PC-9 (cell line): Measurements from ENCODE around the gene CD247. TPM values are rescaled to one million over a fixed set of nuclear protein-coding genes. Genes with fewer than 3 reads are reported as not detected.

ENCODE experiments used
- BruUV-seq: library from RNA; stranded (reverse); fragments of 400-500 nt; replicated peaks from 2 replicates; lab custom pipeline; 2021; lab: Mats Ljungman, UMichigan
- CTCF ChIA-PET: fragments of 300-600 bp; sonication (Branson Sonifier 250); formaldehyde crosslinking; loops from one replicate; lab custom pipeline; 2022; ENCODE audit warnings: antibody characterized with exemption; lab: Charles Lee
- POLR2A ChIA-PET: fragments of 300-600 bp; sonication (Branson Sonifier 250); formaldehyde crosslinking; loops from one replicate; lab custom pipeline; 2022; ENCODE audit warnings: antibody characterized with exemption; ENCODE audit not compliant: unreplicated experiment; lab: Charles Lee
- DNase-seq, 2 experiments: peaks; one replicate each; pipeline versions ENCODE4 v3.0.0 to v3.0.0-alpha.2; 2015 to 2022; ENCODE audit warnings: mixed read lengths in 1 of 2
- H2AFZ ChIP-seq: fragments of 200-600 bp; sonication (generic); 2 replicates; pipeline ENCODE4 v1.8.1; 2017; ENCODE audit warnings: antibody characterized with exemption
- H3F3A ChIP-seq: fragments of 200-600 bp; sonication (generic); 2 replicates; pipeline ENCODE4 v1.8.1; 2017; ENCODE audit warnings: antibody characterized with exemption, mild to moderate bottlenecking, low read depth; ENCODE audit not compliant: insufficient read depth
- H3K27ac ChIP-seq: fragments of 200-600 bp; sonication (generic); 2 replicates; pipeline ENCODE4 v1.6.1; 2016; ENCODE audit warnings: mixed run types
- H3K27me3 ChIP-seq: fragments of 200-600 bp; sonication (generic); 2 replicates; pipeline ENCODE4 v1.6.1; 2016; ENCODE audit warnings: low read depth, mixed run types; ENCODE audit not compliant: insufficient read depth
- H3K36me3 ChIP-seq: fragments of 200-600 bp; sonication (generic); 2 replicates; pipeline ENCODE4 v1.6.1; 2016; ENCODE audit warnings: low read depth, mixed run types
- H3K4me1 ChIP-seq: fragments of 200-600 bp; sonication (generic); replicated peaks from 2 replicates; pipeline ENCODE4 v1.6.1; 2016; ENCODE audit warnings: mixed run types; ENCODE audit not compliant: insufficient read depth
- H3K4me2 ChIP-seq: fragments of 200-600 bp; sonication (generic); 2 replicates; pipeline ENCODE4 v1.6.1; 2017; ENCODE audit warnings: mixed run types
- H3K4me3 ChIP-seq: fragments of 200-600 bp; sonication (generic); 2 replicates; pipeline ENCODE4 v1.6.1; 2016; ENCODE audit warnings: mixed run types
- H3K79me2 ChIP-seq: fragments of 200-600 bp; sonication (generic); 2 replicates; pipeline ENCODE4 v1.6.1; 2017; ENCODE audit warnings: low read depth, mixed run types
- H3K9me2 ChIP-seq: fragments of 200-600 bp; sonication (generic); 2 replicates; pipeline ENCODE4 v1.8.1; 2017; ENCODE audit warnings: mild to moderate bottlenecking; ENCODE audit not compliant: insufficient read depth
- H3K9me3 ChIP-seq: fragments of 200-600 bp; sonication (generic); 2 replicates; pipeline ENCODE4 v1.8.1; 2016; ENCODE audit warnings: low read depth; ENCODE audit not compliant: insufficient read depth
- H4K20me1 ChIP-seq: fragments of 200-600 bp; sonication (generic); 2 replicates; pipeline ENCODE4 v1.8.1; 2017; ENCODE audit not compliant: insufficient read depth
- EZH2 ChIP-seq: fragments of 200-600 bp; sonication (generic); IDR thresholded peaks from 2 replicates; pipeline ENCODE4 v1.8.0; 2017; ENCODE audit warnings: antibody characterized with exemption, low read depth
- intact Hi-C: fragments of 100-400 bp; cut with micrococcal nuclease; formaldehyde crosslinking; loops from one replicate; pipeline ENCODE4 v1.10.0; 2022; ENCODE audit not compliant: unreplicated experiment
- total RNA-seq: library from RNA; stranded (reverse); gene quantifications from 2 replicates; pipeline ENCODE4 v1.2.3, GENCODE V29; 2021
- TF ChIP-seq, protein P1 (sequence below): fragments of 200-600 bp; sonication (generic); conservative IDR thresholded peaks from 2 replicates; pipeline ENCODE4 v1.6.1; 2017; ENCODE audit warnings: mixed run types, antibody characterized with exemption, mild to moderate bottlenecking, moderate library complexity

The CD247 gene
- total RNA-seq, 1 experiment from 2014 or later = not detected

DNA sequence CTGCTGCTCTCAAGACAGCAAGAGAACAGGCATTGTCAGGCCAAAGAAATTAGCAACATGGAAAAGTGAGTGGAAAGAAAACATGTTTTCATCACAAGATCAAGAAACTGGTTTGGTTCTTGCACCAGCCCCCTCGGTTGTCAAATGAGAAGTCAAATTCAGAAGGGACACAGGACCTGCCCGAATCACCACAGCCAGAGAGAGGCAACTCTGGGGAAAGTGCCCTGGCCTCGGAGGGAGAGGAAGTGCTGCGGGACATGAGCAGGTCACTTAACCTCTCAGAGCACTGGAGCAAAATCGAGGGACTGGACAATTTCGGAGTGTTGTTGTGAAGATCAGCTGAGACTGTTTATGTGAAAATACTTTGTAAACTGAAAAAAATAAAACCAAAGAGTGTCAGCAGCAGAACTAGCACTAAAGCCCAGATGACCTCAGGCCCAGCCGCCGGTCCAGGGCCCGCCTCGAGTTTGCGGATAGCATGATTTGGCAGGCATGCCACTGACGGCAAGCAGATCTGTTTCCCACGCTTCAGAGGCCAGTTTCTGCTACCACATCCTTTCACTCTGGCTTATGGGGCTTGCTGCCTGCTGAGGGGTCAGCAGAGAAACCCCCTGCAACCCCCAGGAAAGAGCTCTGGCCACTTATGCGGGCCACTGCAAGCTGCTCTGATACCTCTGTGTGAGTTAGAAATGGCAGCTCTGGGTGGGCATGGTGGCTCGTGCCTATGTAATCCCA, 32.1 kb downstream of the CD247 start:
- Histone ChIP-seq H3K4me3 (no peak overlapping the region), H3K9me3 (no peaks in the 10 kb centered on the region), H3K9me2 (no peaks in the 10 kb centered on the region), H2AFZ (no peak overlapping the region), H3K36me3 (no peaks in the 10 kb centered on the region), H3K79me2 (no peaks in the 10 kb centered on the region), H3K4me2 (no peak overlapping the region), H3K27me3 (no peaks in the 10 kb centered on the region), H4K20me1 (no peaks in the 10 kb centered on the region), H3F3A (no peaks in the 10 kb centered on the region), H3K4me1 (no peaks in the 10 kb centered on the region), H3K27ac (no peak overlapping the region)
- BruUV-seq = no TSS peak
- no peak for DNase-seq
- CTCF ChIA-PET = no interaction called here
- TF ChIP-seq, protein P1, sequence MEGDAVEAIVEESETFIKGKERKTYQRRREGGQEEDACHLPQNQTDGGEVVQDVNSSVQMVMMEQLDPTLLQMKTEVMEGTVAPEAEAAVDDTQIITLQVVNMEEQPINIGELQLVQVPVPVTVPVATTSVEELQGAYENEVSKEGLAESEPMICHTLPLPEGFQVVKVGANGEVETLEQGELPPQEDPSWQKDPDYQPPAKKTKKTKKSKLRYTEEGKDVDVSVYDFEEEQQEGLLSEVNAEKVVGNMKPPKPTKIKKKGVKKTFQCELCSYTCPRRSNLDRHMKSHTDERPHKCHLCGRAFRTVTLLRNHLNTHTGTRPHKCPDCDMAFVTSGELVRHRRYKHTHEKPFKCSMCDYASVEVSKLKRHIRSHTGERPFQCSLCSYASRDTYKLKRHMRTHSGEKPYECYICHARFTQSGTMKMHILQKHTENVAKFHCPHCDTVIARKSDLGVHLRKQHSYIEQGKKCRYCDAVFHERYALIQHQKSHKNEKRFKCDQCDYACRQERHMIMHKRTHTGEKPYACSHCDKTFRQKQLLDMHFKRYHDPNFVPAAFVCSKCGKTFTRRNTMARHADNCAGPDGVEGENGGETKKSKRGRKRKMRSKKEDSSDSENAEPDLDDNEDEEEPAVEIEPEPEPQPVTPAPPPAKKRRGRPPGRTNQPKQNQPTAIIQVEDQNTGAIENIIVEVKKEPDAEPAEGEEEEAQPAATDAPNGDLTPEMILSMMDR = no peak
- no peak for TF ChIP-seq EZH2
- intact Hi-C loops = no loop called here
- POLR2A ChIA-PET = no interaction called here

- Histone ChIP-seq H4K20me1 (no peaks in the 10 kb centered on the region), H3K27ac (no peak overlapping the region), H3K4me1 (no peaks in the 10 kb centered on the region), H3K79me2 (no peaks in the 10 kb centered on the region), H3K9me2 (no peaks in the 10 kb centered on the region), H3K27me3 (no peaks in the 10 kb centered on the region), H3F3A (no peaks in the 10 kb centered on the region), H3K9me3 (no peaks in the 10 kb centered on the region), H3K4me3 (no peak overlapping the region), H2AFZ (no peak overlapping the region), H3K4me2 (no peak overlapping the region), H3K36me3 (no peaks in the 10 kb centered on the region)
- no TSS peak for BruUV-seq
- no peak for TF ChIP-seq EZH2
- TF ChIP-seq, protein P1 = no peak
- intact Hi-C loops = no loop called here
- no peak for DNase-seq
- ChIA-PET CTCF (no interaction called here), POLR2A (no interaction called here)
Measured at GRCh38 chr1:167484726-167485502, 33.4 kb downstream of the CD247 start.

- Histone ChIP-seq H3K36me3 (no peaks in the 10 kb centered on the region), H3K4me2 (no peak overlapping the region), H3F3A (no peaks in the 10 kb centered on the region), H3K9me3 (no peaks in the 10 kb centered on the region), H4K20me1 (no peaks in the 10 kb centered on the region), H3K27ac (no peak overlapping the region), H3K9me2 (no peaks in the 10 kb centered on the region), H3K4me1 (no peaks in the 10 kb centered on the region), H3K4me3 (no peak overlapping the region), H3K27me3 (no peaks in the 10 kb centered on the region), H3K79me2 (no peaks in the 10 kb centered on the region), H2AFZ (no peak overlapping the region)
- TF ChIP-seq, protein P1 = no peak
- no peak for TF ChIP-seq EZH2
- BruUV-seq = no TSS peak
- ChIA-PET CTCF (no interaction called here), POLR2A (no interaction called here)
- no peak for DNase-seq
- intact Hi-C loops = no loop called here
Measured at GRCh38 chr1:167483790-167484189, 34.5 kb downstream of the CD247 start.
